ENCODE data around the gene ST3GAL6. TPM values are rescaled to one million over a fixed set of nuclear protein-coding genes. Genes with fewer than 3 reads are reported as not detected.
A peak's percentile ranks its signal among the peaks of the same experiment; 100 is the strongest.

ST3GAL6 gene
- total RNA-seq, 2 experiments from 2014 or later, result 0.44 to 0.45 TPM

DNA sequence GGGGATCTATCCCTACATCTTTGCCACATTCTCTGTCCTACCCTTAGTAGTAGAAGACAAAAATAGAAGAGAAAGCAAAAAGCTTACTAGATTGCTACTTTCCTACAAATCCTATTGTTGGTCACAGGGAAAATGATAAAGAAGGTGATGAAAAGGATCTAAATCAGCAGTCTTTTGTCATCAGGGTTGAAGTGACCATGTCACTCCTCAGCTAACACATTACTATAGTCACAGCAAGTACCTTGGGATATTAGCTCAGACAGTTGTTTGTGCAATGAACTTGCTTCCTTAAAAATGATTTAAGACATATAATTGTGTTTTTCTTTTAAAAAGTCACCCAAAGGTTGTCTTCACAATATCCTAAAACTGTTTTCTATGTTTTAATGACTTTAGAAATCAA is 6.3 kb downstream of the ST3GAL6 start:
- Mint-ChIP-seq H3K27me3 (peaks cover 31% of the 10 kb centered on the region), H3K4me1 (ENCODE audit: low read depth) (peaks cover 6% of the 10 kb centered on the region), H3K4me3 (no peak overlapping the region), H3K36me3 (ENCODE audit: low read depth) (no peaks in the 10 kb centered on the region), H3K9me3 (no peaks in the 10 kb centered on the region), H3K27ac (no peak overlapping the region)
- TF ChIP-seq, protein P1, sequence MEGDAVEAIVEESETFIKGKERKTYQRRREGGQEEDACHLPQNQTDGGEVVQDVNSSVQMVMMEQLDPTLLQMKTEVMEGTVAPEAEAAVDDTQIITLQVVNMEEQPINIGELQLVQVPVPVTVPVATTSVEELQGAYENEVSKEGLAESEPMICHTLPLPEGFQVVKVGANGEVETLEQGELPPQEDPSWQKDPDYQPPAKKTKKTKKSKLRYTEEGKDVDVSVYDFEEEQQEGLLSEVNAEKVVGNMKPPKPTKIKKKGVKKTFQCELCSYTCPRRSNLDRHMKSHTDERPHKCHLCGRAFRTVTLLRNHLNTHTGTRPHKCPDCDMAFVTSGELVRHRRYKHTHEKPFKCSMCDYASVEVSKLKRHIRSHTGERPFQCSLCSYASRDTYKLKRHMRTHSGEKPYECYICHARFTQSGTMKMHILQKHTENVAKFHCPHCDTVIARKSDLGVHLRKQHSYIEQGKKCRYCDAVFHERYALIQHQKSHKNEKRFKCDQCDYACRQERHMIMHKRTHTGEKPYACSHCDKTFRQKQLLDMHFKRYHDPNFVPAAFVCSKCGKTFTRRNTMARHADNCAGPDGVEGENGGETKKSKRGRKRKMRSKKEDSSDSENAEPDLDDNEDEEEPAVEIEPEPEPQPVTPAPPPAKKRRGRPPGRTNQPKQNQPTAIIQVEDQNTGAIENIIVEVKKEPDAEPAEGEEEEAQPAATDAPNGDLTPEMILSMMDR (IDR thresholded peaks at IDR 0.05), result no peak
- Histone ChIP-seq H3K36me3 (ENCODE audit: insufficient read depth, low read length) (no peaks in the 10 kb centered on the region), H3K4me3 (ENCODE audit: low read length) (no peak overlapping the region), H3K9me3 (ENCODE audit: control insufficient read depth in 1 of 2, insufficient read depth in 1 of 2, low read length in 2 of 2) (no peaks in the 10 kb centered on the region), H3K27me3 (ENCODE audit: control insufficient read depth in 1 of 2, insufficient read depth in 2 of 2, low read length in 2 of 2) (no peaks in the 10 kb centered on the region), H3K27ac (ENCODE audit: low read depth in 1 of 2, low read length in 2 of 2) (no peak overlapping the region), H3K4me1 (ENCODE audit: insufficient read depth, low read length) (no peaks in the 10 kb centered on the region)
- ChIA-PET POLR2A (no interaction called here), CTCF (no interaction called here)
- DNase-seq (no peak), ATAC-seq (ENCODE audit: poor library complexity) (no peak)
- intact Hi-C loops (cut with DNase I, micrococcal nuclease), result no loop called here

- no peak overlapping the region for H3K27ac Mint-ChIP-seq
- DNase-seq (peak in 2 of 14 experiments; percentile 20 to 26), ATAC-seq (ENCODE audit: poor library complexity) (no peak)
- TF ChIP-seq, protein P1 (IDR thresholded peaks at IDR 0.05), result no peak
- no peaks in the 10 kb centered on the region for H3K9me3 ChIP-seq (ENCODE audit: control insufficient read depth in 1 of 2, insufficient read depth in 1 of 2, low read length in 2 of 2)
- intact Hi-C loops (cut with DNase I, micrococcal nuclease), result no loop called here
- peak overlapping the region; percentile 30 for H3K4me3 Mint-ChIP-seq
- peaks cover 31% of the 10 kb centered on the region for H3K27me3 Mint-ChIP-seq
- H3K9me3 Mint-ChIP-seq, result no peaks in the 10 kb centered on the region
- H3K4me1 ChIP-seq (ENCODE audit: insufficient read depth, low read length), result no peaks in the 10 kb centered on the region
- H3K4me1 Mint-ChIP-seq (ENCODE audit: low read depth), result peaks cover 6% of the 10 kb centered on the region
- peaks cover 0 to 3% of the 10 kb centered on the region in 2 experiments for H3K27me3 ChIP-seq (ENCODE audit: control insufficient read depth in 1 of 2, insufficient read depth in 2 of 2, low read length in 2 of 2)
- no peaks in the 10 kb centered on the region for H3K36me3 Mint-ChIP-seq (ENCODE audit: low read depth)
- CTCF ChIA-PET, result no interaction called here
- H3K27ac ChIP-seq (ENCODE audit: low read depth in 1 of 2, low read length in 2 of 2), result no peak overlapping the region
- no peak overlapping the region for H3K4me3 ChIP-seq (ENCODE audit: low read length)
- H3K36me3 ChIP-seq (ENCODE audit: insufficient read depth, low read length), result no peaks in the 10 kb centered on the region
- POLR2A ChIA-PET, result interaction anchor here (0.6 kb wide), 1 partner anchor 132 kb away, joined by 3 read pairs; no protein-coding TSS in a partner anchor
Observed at GRCh38 chr3:98770261-98771039, 7.3 kb downstream of the ST3GAL6 start.

DNA sequence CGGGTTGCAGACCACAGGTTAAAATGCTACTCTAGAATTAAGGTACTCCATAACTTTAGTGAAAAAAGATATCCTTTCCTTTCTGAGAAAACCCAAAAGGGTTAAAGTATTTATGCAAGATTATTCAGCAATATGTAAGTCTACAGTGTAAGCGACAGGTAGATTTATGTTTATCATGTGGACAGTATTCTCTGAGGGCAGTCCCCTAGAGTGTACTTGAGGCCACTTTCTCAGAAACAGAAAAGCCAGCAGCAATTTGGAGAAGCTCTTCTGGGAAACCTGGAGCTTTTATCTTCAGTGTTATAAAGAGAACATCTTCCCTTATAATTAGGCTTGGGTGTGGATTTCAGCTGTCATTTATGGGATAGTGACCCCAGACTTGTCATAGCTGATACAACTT is 8.9 kb downstream of the ST3GAL6 start:
- intact Hi-C loops (cut with DNase I, micrococcal nuclease), result no loop called here
- POLR2A ChIA-PET, result no interaction called here
- CTCF ChIA-PET, result no interaction called here

More for the DNA sequence above, 8.9 kb downstream of the ST3GAL6 start:
- Histone ChIP-seq H3K27ac (ENCODE audit: low read depth in 1 of 2, low read length in 2 of 2) (no peak overlapping the region), H3K4me1 (ENCODE audit: insufficient read depth, low read length) (no peaks in the 10 kb centered on the region), H3K4me3 (ENCODE audit: low read length) (no peak overlapping the region), H3K9me3 (ENCODE audit: control insufficient read depth in 1 of 2, insufficient read depth in 1 of 2, low read length in 2 of 2) (no peaks in the 10 kb centered on the region), H3K27me3 (ENCODE audit: control insufficient read depth in 1 of 2, insufficient read depth in 2 of 2, low read length in 2 of 2) (peaks cover 0 to 3% of the 10 kb centered on the region in 2 experiments), H3K36me3 (ENCODE audit: insufficient read depth, low read length) (no peaks in the 10 kb centered on the region)
- DNase-seq, result no peak
- Mint-ChIP-seq H3K4me3 (no peak overlapping the region), H3K36me3 (ENCODE audit: low read depth) (no peaks in the 10 kb centered on the region), H3K27me3 (peaks cover 38% of the 10 kb centered on the region), H3K27ac (no peak overlapping the region), H3K9me3 (no peaks in the 10 kb centered on the region), H3K4me1 (ENCODE audit: low read depth) (peaks cover 6% of the 10 kb centered on the region)
- no peak for ATAC-seq (ENCODE audit: poor library complexity)
- TF ChIP-seq, protein P1 (IDR thresholded peaks at IDR 0.05), result no peak

Measured in CD4-positive, alpha-beta T cell (primary cell).